Measurements from ENCODE around the gene OR10G3. TPM values are rescaled to one million over a fixed set of nuclear protein-coding genes. Genes with fewer than 3 reads are reported as not detected.

The OR10G3 gene
- total and polyA plus RNA-seq, 2 of the 13 experiments (the other 11 are each of a cell fraction or from before 2014, with no cell fraction given), result not detected

DNA sequence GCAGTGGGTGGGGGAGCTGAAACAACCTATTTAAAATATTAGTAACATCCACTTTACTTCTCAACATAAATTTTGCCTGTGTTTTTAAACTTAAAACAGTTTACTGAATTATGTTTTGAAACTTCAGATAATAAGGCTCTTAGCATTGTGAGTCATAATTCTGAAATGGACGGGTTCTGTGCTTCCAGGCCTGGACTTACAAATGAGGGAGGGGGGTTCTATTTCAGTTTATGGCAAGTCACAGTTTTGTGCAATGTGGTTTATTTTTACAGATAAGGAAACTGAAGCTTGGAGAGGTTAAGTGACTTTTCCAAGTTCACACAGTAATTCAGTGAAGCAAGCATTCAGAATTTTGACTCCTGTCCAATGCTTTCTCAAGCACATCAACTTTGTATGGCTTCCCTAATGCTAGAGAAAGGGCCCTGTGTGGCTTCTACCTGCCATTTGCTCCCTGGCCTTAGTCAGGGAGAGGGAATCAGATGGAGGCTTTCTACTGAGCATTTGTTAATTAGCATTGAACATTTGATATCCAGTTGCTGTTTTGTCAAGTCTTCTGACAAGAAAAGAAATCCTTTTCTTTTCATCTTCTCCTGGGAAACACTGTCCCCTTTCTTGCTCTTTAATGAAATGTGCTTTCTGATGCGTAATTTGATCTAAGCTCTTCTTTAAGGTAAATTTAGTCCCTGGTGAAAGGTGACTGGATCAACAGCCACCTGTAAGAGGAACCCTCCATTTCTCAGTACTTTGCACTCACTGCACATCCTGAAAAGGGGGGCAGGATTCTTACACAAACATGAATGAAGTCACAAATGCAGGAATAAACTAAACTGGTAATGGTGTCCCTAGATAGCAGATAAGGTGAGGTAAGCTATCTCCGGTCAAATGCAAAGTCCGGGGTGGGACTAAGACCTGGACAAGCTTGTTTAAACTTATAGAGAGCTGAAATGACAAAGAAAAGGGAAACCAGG, 51.2 kb downstream of the OR10G3 start (continued):
- peak; percentile 78; the same call in 1 of the 2 replicates for TF ChIP-seq ZNF281 (CRISPR knock-in tag; IDR thresholded peaks at IDR 0.05; ENCODE audit: borderline replicate concordance)
- peak; percentile 36; the same call in 1 of the 2 replicates for TF ChIP-seq ZNF136 (CRISPR knock-in tag; IDR thresholded peaks at IDR 0.05; ENCODE audit: low read depth)
- no peak for TF ChIP-seq ZNF547 (CRISPR knock-in tag; IDR thresholded peaks at IDR 0.05)
- TF ChIP-seq IRF2 (CRISPR knock-in tag; IDR thresholded peaks at IDR 0.05), result peak; percentile 90
- TF ChIP-seq REPIN1 (CRISPR knock-in tag; IDR thresholded peaks at IDR 0.05; ENCODE audit: borderline replicate concordance, low read depth), result no peak
- TF ChIP-seq, protein P1, sequence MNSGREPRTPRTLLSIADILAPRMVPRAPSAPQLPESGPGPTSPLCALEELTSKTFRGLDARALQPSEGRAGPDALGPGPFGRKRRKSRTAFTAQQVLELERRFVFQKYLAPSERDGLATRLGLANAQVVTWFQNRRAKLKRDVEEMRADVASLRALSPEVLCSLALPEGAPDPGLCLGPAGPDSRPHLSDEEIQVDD (CRISPR knock-in tag; IDR thresholded peaks at IDR 0.05; ENCODE audit: borderline replicate concordance), result no peak
- peak; percentile 88 for TF ChIP-seq NCOR1 (IDR thresholded peaks at IDR 0.05; ENCODE audit: borderline replicate concordance, low read length)
- no peak for TF ChIP-seq TAF15 (IDR thresholded peaks at IDR 0.05; ENCODE audit: low read depth, low read length, poor library complexity, severe bottlenecking)
- TF ChIP-seq ZNF574 (CRISPR knock-in tag; IDR thresholded peaks at IDR 0.05), result peak; percentile 42; the same call in 1 of the 2 replicates
- peak; percentile 63; the same call in 1 of the 2 replicates for TF ChIP-seq GATA4 (IDR thresholded peaks at IDR 0.05; ENCODE audit: borderline replicate concordance, low read depth)
- TF ChIP-seq FOXA1 (IDR thresholded peaks at IDR 0.05), result no peak
- peak; percentile 78 for TF ChIP-seq FOXA1 (CRISPR knock-in tag; IDR thresholded peaks at IDR 0.05)
- no peak for TF ChIP-seq THAP11 (CRISPR knock-in tag; IDR thresholded peaks at IDR 0.05)
- TF ChIP-seq, protein P2, sequence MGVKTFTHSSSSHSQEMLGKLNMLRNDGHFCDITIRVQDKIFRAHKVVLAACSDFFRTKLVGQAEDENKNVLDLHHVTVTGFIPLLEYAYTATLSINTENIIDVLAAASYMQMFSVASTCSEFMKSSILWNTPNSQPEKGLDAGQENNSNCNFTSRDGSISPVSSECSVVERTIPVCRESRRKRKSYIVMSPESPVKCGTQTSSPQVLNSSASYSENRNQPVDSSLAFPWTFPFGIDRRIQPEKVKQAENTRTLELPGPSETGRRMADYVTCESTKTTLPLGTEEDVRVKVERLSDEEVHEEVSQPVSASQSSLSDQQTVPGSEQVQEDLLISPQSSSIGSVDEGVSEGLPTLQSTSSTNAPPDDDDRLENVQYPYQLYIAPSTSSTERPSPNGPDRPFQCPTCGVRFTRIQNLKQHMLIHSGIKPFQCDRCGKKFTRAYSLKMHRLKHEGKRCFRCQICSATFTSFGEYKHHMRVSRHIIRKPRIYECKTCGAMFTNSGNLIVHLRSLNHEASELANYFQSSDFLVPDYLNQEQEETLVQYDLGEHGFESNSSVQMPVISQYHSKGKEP (CRISPR knock-in tag; IDR thresholded peaks at IDR 0.05), result no peak
- peak in 1 of 2 experiments; percentile 28; a peak in 1 of 4 replicates for TF ChIP-seq HMGXB4 (CRISPR knock-in tag; IDR thresholded peaks at IDR 0.05; ENCODE audit: borderline replicate concordance in 1 of 2, low read depth in 1 of 2)
- peak; percentile 77; the same call in 1 of the 2 replicates for TF ChIP-seq FOXJ3 (CRISPR knock-in tag; IDR thresholded peaks at IDR 0.05; ENCODE audit: borderline replicate concordance)

All from HepG2 (cell line).